Measurements from ENCODE around the gene INPP1.

INPP1 gene

GRCh38 chr2:190343536-190344275 lies at the start of gene INPP1:
Gene INPP1, plus strand, starts transcription at chr2:190343589. Its CDS starts 16,514 bp downstream, at chr2:190360103.
- TF ChIP-seq RAD21 (IDR thresholded peaks at IDR 0.05; ENCODE audit: low read depth) (no peak), YY1 (IDR thresholded peaks at IDR 0.05; ENCODE audit: low read depth) (peak; percentile 59), NFIC (IDR thresholded peaks at IDR 0.05) (0 out of 2 replicates have a peak, but pooled peaks have one; percentile 4), MAX (IDR thresholded peaks at IDR 0.05) (peak; percentile 94), CREB1 (IDR thresholded peaks at IDR 0.05; ENCODE audit: low read depth) (no peak), USF1 (IDR thresholded peaks at IDR 0.05) (peak; percentile 2; the same call in 1 of the 2 replicates), TAF1 (IDR thresholded peaks at IDR 0.05; ENCODE audit: low read depth) (0 out of 2 replicates have a peak, but pooled peaks have one; percentile 40), EGR1 (IDR thresholded peaks at IDR 0.05) (peak; percentile 26; the same call in 1 of the 2 replicates)

- TF ChIP-seq USF1 (IDR thresholded peaks at IDR 0.05) (no peak), NFIC (IDR thresholded peaks at IDR 0.05) (no peak), TAF1 (IDR thresholded peaks at IDR 0.05; ENCODE audit: low read depth) (no peak), TEAD4 (IDR thresholded peaks at IDR 0.05) (no peak), CREB1 (IDR thresholded peaks at IDR 0.05; ENCODE audit: low read depth) (no peak), REST (IDR thresholded peaks at IDR 0.05; ENCODE audit: low read depth) (no peak), RAD21 (IDR thresholded peaks at IDR 0.05; ENCODE audit: low read depth) (no peak), ZBTB7A (IDR thresholded peaks at IDR 0.05; ENCODE audit: low read depth) (no peak)
These were observed 42.4 kb upstream of the INPP1 start for GRCh38 chr2:190301032-190301431.

- TF ChIP-seq CREB1 (IDR thresholded peaks at IDR 0.05; ENCODE audit: low read depth) (no peak), EGR1 (IDR thresholded peaks at IDR 0.05) (no peak), EP300 (IDR thresholded peaks at IDR 0.05; ENCODE audit: borderline replicate concordance) (no peak), RAD21 (IDR thresholded peaks at IDR 0.05; ENCODE audit: low read depth) (no peak), TAF1 (IDR thresholded peaks at IDR 0.05; ENCODE audit: low read depth) (no peak), MAX (IDR thresholded peaks at IDR 0.05) (no peak), TEAD4 (IDR thresholded peaks at IDR 0.05) (no peak), ZBTB7A (IDR thresholded peaks at IDR 0.05; ENCODE audit: low read depth) (no peak), YY1 (IDR thresholded peaks at IDR 0.05; ENCODE audit: low read depth) (no peak), TCF12 (IDR thresholded peaks at IDR 0.05; ENCODE audit: low read depth) (no peak), REST (IDR thresholded peaks at IDR 0.05; ENCODE audit: low read depth) (no peak), USF1 (IDR thresholded peaks at IDR 0.05) (no peak), FOXM1 (IDR thresholded peaks at IDR 0.05; ENCODE audit: borderline replicate concordance, low read depth) (no peak)
These were observed 41.3 kb upstream of the INPP1 start for GRCh38 chr2:190302052-190302451.

- TF ChIP-seq REST (IDR thresholded peaks at IDR 0.05; ENCODE audit: low read depth) (no peak), EGR1 (IDR thresholded peaks at IDR 0.05) (no peak), RAD21 (IDR thresholded peaks at IDR 0.05; ENCODE audit: low read depth) (no peak), TCF12 (IDR thresholded peaks at IDR 0.05; ENCODE audit: low read depth) (no peak), ZBTB7A (IDR thresholded peaks at IDR 0.05; ENCODE audit: low read depth) (no peak), USF1 (IDR thresholded peaks at IDR 0.05) (no peak)
These were observed 39.7 kb upstream of the INPP1 start for GRCh38 chr2:190303647-190304046.
